ENCODE measurements around the gene PACRG.

GRCh38 chr6:163099621-163100171, 371.9 kb downstream of the PACRG start:
- TF ChIP-seq, protein P1, sequence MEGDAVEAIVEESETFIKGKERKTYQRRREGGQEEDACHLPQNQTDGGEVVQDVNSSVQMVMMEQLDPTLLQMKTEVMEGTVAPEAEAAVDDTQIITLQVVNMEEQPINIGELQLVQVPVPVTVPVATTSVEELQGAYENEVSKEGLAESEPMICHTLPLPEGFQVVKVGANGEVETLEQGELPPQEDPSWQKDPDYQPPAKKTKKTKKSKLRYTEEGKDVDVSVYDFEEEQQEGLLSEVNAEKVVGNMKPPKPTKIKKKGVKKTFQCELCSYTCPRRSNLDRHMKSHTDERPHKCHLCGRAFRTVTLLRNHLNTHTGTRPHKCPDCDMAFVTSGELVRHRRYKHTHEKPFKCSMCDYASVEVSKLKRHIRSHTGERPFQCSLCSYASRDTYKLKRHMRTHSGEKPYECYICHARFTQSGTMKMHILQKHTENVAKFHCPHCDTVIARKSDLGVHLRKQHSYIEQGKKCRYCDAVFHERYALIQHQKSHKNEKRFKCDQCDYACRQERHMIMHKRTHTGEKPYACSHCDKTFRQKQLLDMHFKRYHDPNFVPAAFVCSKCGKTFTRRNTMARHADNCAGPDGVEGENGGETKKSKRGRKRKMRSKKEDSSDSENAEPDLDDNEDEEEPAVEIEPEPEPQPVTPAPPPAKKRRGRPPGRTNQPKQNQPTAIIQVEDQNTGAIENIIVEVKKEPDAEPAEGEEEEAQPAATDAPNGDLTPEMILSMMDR (IDR thresholded peaks at IDR 0.05) = no peak
- TF ChIP-seq POLR2AphosphoS5 (IDR thresholded peaks at IDR 0.05) = no peak

All from prostate gland (tissue), 2 donors.